ENCODE measurements around the gene ALDOA. TPM values are rescaled to one million over a fixed set of nuclear protein-coding genes. Genes with fewer than 3 reads are reported as not detected.

ALDOA gene
- total RNA-seq, 4 donors from 2014 or later = 752 to 2,025 (median 1,174) TPM

DNA sequence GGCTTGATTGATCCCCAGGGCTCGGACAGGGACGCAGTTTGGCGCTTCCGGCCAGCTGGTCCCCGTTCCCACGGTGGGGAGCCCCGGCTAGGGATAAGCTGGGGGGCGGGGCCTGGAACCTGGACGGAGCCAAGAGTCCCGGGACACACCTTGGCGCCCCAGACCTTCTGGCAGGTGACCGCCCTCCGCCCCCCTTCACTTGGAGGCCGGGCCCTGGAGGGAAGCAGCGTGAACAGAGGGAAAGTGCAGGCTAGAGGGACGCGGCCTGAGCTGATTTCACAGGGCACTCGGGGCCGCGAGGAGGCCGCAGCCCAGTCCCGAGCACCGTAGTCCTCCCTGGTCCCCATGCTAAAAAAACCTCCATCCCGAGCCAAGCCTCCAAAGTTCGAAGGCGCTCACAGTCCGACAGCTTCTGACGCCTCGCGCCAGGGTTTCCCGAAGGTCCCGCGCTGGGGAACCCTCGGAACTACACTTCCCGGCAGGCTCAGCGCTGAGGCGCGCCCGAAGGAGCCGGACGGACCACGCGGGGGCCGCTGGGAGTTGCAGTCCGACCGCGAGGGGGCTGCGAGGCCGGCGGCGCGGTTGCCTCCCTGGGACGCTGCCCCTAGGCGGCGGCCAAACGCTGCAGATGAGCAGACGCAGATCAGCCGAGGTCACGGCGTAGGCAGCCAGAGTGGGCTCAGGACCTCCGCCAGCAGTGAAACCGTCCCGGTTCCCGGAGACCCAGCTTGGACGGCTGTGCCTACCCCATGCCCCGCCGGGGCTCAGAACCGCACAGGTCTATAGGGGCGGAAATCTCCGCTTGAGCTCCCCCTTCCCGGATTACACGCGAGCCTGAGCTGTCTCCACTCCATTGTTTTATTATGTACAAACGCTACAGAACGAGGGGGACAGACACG, 26.2 kb downstream of the ALDOA start, which contains the start of gene TBX6:
Gene TBX6, minus strand, starts transcription at position 451 of the 899 bp plus-strand sequence. CDS start 731 bp downstream, outside the sequence.
- Histone ChIP-seq H3K36me3 (peaks cover 5 to 12% of the 10 kb centered on the region in 2 donors), H3K4me3 (replicated peaks in 1 of 3) (peak within 1 kb of the TSS in 2 of 3 donors; percentile 35 to 40), H3K9me3 (no peaks in the 10 kb centered on the region), H3K27ac (peak within 1 kb of the TSS; percentile 80 to 82 (median 80)), H3K4me1 (peaks cover 38 to 44% of the 10 kb centered on the region in 2 donors), H3K27me3 (no peaks in the 10 kb centered on the region)
- peak in 1 of 2 donors; percentile 47 for TF ChIP-seq POLR2A (IDR thresholded peaks at IDR 0.05)
- TF ChIP-seq, protein P1, sequence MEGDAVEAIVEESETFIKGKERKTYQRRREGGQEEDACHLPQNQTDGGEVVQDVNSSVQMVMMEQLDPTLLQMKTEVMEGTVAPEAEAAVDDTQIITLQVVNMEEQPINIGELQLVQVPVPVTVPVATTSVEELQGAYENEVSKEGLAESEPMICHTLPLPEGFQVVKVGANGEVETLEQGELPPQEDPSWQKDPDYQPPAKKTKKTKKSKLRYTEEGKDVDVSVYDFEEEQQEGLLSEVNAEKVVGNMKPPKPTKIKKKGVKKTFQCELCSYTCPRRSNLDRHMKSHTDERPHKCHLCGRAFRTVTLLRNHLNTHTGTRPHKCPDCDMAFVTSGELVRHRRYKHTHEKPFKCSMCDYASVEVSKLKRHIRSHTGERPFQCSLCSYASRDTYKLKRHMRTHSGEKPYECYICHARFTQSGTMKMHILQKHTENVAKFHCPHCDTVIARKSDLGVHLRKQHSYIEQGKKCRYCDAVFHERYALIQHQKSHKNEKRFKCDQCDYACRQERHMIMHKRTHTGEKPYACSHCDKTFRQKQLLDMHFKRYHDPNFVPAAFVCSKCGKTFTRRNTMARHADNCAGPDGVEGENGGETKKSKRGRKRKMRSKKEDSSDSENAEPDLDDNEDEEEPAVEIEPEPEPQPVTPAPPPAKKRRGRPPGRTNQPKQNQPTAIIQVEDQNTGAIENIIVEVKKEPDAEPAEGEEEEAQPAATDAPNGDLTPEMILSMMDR (IDR thresholded peaks at IDR 0.05) = peak in 5 of 6 experiments; percentile 67 to 98 (median 79)
- DNase-seq = peak; percentile 92 to 93
- intact Hi-C loops (cut with DNase I) = no loop called here
- 1% methylated on average over 18 to 49 of the region's 76 CpGs for WGBS, 2 donors

GRCh38 chr16:30092373-30093010, 26.9 kb downstream of the ALDOA start:
- Histone ChIP-seq H3K4me1 (peaks cover 39 to 45% of the 10 kb centered on the region in 2 donors), H3K27me3 (no peaks in the 10 kb centered on the region), H3K4me3 (replicated peaks in 1 of 3) (peak overlapping the region in 1 of 3 donors; percentile 35), H3K36me3 (peaks cover 5 to 12% of the 10 kb centered on the region in 2 donors), H3K9me3 (no peaks in the 10 kb centered on the region), H3K27ac (peak overlapping the region; percentile 80 to 82 (median 80))
- TF ChIP-seq, protein P1 (IDR thresholded peaks at IDR 0.05) = peak in 3 of 6 experiments; percentile 7 to 44 (median 32)
- TF ChIP-seq POLR2A (IDR thresholded peaks at IDR 0.05) = no peak
- intact Hi-C loops (cut with DNase I) = no loop called here
- DNase-seq = peak; percentile 66 to 74
- WGBS, 2 donors = 17 to 18% methylated on average over 18 to 22 of the region's 22 CpGs

DNA sequence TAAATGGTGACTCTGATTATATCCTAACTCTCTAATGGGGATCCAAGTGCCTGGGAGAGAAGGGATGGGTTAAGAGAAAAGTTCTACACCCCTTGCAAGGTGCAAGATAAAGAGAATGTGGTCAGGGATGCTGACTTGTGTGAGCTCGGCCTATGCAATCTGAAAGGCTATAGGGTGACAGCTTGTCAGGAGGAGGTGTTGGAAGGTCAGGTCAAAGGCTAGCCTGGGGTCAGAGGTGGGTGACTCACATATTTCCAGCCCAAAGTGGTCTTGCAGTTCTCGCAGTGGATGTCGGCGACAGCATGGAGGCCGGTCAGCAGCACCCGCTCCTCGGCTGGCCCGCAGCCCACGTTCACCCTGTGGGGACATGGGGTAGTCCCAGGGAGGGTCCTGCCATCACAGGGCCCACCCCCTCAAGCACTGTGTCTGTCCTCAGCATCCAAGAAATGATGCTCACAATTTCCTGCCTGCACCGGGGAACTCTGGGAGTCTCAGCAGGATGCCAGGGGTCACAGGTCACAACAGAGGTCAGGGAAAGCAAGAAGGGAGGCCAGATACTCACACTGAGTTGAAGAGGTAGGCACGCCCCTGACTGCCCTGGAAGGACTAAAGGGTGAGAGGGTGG, 29.1 kb downstream of the ALDOA start:
- Histone ChIP-seq H3K9me3 (no peaks in the 10 kb centered on the region), H3K4me3 (replicated peaks in 1 of 3) (peak overlapping the region in 1 of 3 donors; percentile 78), H3K36me3 (peaks cover 5 to 12% of the 10 kb centered on the region in 2 donors), H3K27ac (peak overlapping the region; percentile 82 to 92 (median 88)), H3K27me3 (no peaks in the 10 kb centered on the region), H3K4me1 (peaks cover 39 to 45% of the 10 kb centered on the region in 2 donors)
- no peak for DNase-seq
- TF ChIP-seq, protein P1 (IDR thresholded peaks at IDR 0.05) = no peak
- no peak for TF ChIP-seq POLR2A (IDR thresholded peaks at IDR 0.05)
- intact Hi-C loops (cut with DNase I) = no loop called here
- WGBS, 2 donors = 82 to 89% methylated on average over 11 of the region's 11 CpGs

DNA sequence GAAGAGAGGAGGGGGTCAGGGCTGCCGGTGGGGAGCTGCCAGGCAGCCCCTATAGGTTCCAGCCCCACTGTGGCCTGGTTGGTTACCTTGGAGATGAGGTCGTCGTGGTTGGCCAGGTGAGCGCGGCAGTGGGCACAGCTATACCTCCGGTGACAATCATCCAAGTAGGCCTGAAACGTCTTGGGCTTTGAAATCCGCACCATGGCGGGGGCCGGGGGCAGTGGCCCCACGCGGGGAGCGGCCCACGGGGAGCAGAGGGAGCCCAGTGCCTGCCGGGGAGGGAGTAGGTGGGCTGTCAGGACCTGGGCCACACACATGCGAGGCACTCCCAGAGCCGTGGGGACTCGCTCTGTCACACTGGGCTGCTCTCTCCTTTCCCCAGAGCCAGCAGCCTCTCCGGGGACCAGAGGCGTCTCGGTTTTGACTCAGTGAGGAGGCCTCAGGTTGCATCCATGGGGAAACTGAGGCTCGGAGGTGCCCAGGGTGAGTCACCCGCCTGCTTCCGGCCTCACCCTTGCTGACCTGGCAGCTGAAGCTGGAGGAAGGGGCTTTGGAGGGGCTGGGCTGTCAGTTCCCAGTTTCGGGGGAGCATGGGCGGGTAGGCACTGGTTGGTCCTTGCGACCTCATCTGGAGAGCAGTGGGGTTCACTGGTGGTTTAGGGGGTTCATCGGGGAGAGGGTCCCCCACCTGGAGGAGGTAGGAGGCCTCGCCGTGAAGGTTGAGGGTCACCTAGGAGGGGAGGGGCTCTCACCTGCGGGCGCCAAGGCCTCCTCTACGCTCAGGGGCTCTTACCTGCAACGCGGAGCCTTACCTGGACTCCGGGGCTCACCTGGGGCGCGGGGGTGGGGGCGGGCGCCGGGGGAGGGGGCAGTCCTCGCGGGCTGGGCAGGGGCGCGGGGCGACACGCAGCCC, 29.9 kb downstream of the ALDOA start:
- Histone ChIP-seq H3K4me3 (replicated peaks in 1 of 3) (peak overlapping the region; percentile 8 to 78 (median 48)), H3K36me3 (peaks cover 5 to 12% of the 10 kb centered on the region in 2 donors), H3K9me3 (no peaks in the 10 kb centered on the region), H3K27me3 (no peaks in the 10 kb centered on the region), H3K4me1 (peaks cover 39 to 45% of the 10 kb centered on the region in 2 donors), H3K27ac (peak overlapping the region; percentile 82 to 92 (median 88))
- 29 to 53% methylated on average over 14 to 16 of the region's 47 CpGs for WGBS, 2 donors
- no peak for TF ChIP-seq POLR2A (IDR thresholded peaks at IDR 0.05)
- TF ChIP-seq, protein P1 (IDR thresholded peaks at IDR 0.05) = no peak
- intact Hi-C loops (cut with DNase I) = loop anchor here (2.0 kb wide), 1 partner anchor 25 kb away; no protein-coding TSS in a partner anchor
- peak; percentile 38 to 44 for DNase-seq

Data from thyroid gland (tissue), 4 donors.